Germinal center (tissue), 1 donor: ENCODE data around the gene DENND6B.
A peak's percentile ranks its signal among the peaks of the same experiment; 100 is the strongest.

Experiments
- DNase-seq: peaks from one replicate; pipeline ENCODE4 v3.0.0; 2012; ENCODE audit warnings: mixed read lengths, low spot score

The DENND6B gene

DNA sequence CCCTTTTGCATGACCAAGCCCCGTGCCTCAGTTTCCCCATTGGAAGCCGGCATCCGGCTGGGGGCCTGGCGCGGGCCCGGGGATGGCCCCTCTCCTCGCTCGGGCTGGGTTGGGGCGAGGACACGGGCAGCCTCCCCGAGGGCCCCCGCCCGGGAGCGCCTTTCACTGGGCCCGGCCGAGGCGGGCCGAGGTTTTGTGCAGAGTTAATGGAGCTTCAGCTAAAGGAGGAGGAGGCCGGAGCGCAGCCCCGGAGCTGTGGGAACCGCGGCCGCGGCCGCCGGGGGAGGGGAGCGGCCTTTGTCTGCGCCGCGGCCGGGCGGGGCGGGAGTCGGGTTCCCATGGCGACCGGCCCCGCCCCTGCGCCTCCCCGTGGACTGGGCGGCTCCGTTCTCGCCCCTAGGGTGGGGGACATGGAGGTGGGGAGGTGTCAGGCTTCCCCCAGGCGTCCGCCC, 55.3 kb downstream of the DENND6B start:
- DNase-seq: no peak

DNA sequence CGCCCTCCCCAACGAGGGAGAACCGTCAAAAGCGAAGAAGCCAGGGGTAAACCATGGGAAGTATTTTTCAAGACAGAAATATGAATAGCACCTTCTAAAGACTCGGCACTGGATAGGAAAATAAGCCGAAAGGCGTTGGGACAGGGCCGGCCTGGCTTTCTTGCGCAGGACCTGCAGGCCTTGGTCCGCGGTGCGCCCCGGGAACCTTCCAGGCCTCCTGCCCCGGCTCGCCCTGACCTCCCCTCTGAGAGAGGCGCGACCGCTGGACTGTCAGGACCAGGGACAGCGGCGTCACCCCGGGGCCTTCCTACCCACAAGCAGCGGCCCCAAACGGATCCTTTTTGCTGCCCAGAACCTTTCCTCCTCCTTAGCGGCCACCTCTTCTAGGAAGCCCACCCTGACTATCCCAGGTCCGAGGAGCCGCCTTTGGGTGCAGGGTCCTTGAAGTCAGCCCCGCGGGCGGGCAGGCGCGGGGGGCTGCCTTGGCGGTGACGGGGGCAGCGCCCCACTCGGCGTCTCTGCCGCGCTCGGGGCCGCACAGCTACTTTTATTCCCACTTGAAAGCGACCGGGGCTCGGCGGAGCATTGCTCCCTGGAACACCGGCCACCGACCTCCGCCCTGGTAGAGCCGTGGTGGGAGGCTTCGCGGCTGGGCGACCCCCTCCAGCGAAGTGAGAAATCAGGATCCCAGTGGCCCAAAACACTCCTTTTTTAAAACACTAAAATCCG, 56.0 kb downstream of the DENND6B start:
- DNase-seq: no peak

DNA sequence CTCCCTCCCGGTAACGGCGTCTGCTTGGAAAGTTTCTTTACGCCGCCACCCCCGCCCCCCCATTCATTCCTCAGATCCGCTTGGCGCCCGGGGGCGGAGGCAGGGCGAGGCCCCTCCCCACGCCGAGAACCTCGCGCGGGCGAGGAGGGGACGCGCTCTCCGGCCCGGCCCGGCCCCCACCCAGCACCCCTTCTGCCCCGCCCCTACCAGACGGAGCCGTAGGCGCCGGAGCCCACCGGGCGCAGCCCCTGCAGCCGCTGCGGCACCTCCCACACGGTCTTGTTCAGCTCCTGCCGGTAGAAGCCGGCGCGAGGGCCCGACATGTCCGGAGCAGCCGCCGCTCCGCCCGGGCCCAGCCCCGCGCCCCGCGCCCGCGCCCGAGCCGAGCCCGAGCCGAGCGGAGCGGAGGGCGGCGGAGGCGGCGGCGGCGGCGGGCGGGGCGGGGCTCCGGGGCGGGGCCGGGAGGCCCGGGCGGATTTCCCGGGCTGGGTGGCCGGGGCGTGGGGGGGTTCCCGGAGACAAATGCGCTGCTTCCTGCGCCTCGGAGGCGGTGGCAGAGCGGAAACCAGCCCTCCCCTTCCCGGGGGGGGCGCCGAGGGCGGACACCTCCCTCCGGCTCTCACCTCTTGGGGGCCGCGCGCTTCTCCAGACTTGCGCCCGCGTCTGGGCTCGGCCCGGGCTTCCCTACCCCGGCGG, 56.7 kb downstream of the DENND6B start, which contains the start of gene MAPK11:
MAPK11 (minus strand) TSS at position 411 of the 696 bp plus-strand sequence; CDS start at position 323, 88 bp downstream.
- no peak for DNase-seq

DNA sequence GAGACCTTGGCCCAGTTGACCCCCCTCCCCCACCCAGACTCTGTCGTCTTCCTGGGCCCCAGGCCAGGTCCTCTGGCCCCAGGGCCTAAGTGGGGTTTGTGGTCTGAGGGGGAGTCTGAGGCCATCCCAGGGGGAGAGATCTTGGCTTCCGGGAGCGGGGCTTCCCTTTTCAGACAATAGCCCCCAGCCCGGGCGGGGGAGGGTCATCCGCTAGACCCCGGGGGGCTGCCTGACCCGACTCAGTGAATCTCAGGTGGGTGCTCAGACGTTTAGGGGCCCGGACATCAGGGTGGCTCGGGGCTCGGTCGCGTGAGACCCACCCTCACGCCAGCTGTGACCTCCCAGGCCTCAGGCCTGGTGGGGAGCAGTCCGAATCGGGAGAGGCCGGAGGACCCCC, 57.2 kb downstream of the DENND6B start:
- DNase-seq: no peak

DNA sequence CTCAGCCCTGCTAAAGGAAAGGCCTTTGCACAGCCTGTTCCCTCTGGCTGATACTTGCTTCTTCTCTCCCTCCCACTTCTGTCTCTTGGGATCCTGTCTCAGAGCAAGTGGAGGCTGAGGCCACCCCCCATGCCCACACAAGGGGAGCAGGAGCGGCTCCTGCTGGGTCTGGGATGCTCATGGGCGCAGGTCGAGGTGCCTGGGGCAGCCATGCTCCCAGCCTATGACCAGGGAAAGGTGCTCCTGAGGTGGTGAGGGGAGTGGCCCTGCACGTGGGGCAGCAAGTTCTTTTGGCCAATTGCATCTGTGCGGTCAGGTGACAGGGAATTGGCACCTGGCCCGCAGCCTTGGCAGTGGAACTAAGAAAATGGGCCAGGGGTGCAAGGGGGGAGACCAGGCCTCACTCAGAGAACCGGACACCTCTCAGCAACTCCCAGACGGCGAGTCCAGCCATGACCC, 58.1 kb downstream of the DENND6B start:
- no peak for DNase-seq

DNA sequence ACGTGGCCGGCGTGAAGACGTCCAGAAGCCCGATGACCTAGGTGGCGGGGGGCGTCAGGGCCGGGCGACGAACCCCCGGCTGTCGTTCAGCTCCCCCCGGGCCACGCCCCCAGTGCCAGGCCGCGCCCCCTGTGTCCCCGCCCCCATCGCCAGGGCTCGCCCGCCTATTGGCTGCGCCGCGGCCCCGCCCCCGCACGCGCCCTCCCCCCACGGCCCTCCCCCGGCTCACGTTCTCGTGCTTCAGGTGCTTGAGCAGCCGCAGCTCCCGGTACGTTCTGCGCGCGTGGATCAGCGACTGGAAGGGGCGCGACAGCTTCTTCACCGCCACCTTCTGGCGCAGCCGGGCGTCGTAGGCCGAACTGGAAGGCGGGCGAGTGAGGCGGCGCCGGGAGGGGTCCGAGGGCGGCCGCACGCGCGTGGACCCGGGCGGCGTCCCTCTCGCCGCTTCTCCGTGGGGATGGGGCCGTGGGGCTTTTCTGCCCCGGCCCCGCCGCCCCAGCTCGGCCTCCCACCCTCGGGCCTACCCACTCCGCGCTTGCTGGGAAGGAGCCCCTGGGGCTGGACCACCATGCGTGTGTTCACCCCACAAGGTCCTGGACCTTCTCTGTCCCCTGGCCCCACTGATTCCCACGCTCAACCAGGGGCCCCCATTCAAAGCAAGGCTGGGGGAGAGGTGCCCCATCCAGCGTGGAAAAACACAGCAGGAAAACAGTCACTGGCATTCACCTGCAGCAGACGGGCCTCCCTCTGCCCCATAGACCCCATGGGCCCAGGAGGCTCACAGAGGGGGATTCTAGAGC, 59.0 kb downstream of the DENND6B start:
- DNase-seq: peak; percentile 81

DNA sequence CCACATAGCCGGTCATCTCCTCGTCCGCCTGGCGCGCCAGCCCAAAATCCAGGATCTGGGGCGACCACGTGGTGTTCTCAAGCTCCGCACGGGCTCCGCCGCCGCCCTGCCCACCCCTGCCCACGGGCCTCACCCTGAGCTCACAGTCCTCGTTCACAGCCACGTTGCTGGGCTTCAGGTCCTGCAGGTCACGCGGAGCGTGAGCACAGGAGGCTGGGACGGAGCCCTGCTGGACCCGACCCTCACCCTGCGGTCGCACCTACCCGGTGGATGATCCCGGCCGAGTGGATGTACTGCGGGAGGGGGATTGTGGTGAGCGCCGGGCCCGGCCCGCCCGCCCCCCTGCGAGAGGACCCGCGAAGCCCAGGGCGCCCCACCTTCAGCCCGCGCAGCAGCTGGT, 59.8 kb downstream of the DENND6B start:
- DNase-seq: no peak

DNA sequence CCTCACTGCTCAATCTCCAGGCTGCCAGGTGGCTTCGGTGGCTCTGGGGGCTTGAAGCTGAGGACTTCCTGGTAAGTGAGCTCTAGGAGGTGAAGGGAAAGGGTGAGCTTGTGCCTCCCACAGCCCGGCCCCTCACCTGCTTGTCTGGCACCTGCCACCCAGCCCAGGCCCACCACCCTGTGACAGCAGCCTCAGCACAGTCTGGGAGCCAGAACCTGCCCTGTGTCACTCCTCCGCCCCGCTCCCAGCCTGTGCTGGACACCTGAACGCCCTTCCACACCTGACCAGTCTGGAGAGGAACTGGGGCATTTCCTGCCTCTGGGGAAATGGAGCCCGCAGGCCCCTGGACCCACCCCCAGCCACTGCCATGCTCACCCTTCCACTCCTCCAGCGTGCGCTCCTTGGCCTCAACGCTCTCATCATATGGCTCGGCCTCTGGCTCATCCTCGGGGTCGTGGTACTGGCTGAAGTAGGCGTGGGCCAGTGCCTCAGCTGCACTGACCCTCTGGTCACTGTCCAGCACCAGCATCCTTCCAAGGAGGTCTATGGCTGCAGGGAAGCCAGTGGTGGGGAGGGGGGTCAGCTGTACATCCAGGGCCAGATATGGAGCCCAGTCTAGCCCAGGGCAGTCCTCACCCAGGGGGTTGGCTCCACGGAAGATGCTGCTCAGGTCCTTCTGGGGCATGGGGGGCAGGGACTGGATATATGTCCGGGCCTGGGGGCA, 61.7 kb downstream of the DENND6B start:
- no peak for DNase-seq

DNA sequence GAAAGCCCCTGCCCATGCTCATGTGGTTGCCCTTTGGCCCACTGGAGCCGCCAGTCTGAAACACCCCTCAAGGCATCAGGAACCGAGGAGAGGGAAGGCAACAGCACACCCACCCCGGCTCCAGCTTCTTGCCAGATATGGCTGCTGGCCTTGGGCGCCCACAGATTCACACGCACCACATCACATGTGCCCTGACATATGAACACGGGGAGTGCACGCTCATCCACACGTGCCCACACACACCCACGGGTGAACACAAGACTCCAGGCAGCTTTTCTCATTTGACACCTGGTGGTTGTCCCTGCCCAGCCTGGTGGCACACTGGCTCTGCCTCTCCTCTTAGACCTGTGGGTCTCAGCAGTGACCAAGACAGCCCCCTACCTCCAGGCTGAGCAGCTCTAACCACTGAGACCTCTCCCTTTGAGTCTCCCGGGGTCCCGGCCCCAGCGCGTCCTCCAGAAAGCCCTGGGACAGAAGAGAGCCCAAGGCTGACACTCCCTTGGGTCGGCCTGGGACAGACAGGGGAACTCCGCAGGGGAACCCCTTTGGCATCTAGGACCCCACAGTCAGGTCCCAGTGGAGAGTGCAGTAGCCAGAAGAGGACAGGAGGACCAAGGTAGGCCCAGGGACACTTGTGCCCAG, 62.6 kb downstream of the DENND6B start:
- no peak for DNase-seq

DNA sequence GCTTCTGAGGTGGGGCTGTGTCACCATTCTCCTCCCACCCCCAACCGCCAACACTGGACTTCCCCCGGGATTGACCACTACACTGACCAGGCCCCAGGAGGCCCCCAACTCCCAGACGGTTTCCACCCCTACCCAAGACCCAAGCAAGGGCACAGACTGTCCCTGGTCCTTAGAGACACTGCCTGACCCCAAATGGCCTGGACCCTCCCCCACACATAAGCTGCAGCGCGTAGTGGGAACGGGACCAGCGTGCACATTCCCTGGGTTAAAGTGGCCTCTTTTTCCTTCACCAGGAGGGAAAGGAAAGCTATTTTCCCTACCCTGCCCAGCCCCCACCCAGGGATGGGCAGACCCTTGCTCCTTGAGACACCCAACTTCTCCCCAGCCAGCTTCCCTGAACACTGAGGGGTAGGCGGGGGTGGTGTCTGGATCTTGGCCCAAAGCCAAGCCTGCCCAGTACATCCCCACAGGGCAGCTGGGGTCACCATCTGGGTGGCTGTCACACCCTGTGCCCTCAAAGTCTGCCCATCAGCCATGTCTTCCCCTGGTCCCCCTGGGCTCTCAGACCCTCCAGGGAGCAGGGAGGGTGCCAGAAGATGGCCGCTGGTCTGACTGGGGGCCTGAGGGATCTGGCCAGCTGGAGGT, 63.7 kb downstream of the DENND6B start:
- DNase-seq: no peak

DNA sequence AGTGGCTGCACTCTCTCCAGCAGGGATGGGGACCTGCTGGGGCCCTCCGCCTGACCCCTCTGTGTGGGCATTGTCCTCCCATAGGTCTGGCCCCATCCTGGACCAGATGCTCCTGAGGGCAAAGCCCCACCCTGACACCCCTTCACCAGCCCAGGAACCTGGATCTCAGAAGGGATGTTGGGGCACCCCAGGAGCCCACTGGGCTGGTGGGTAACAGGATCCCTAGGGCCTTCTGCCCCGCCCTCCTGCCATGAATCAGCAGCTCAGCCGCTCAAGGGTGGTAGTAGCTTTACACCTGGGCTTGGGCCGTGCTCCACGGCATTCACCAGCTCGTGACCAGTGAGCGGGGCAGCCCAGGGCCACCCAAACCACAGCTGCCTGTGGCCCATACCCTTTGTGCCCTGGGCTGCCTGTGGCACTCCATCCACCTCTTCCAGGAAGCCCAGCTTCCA, 64.3 kb downstream of the DENND6B start:
- DNase-seq: no peak

DNA sequence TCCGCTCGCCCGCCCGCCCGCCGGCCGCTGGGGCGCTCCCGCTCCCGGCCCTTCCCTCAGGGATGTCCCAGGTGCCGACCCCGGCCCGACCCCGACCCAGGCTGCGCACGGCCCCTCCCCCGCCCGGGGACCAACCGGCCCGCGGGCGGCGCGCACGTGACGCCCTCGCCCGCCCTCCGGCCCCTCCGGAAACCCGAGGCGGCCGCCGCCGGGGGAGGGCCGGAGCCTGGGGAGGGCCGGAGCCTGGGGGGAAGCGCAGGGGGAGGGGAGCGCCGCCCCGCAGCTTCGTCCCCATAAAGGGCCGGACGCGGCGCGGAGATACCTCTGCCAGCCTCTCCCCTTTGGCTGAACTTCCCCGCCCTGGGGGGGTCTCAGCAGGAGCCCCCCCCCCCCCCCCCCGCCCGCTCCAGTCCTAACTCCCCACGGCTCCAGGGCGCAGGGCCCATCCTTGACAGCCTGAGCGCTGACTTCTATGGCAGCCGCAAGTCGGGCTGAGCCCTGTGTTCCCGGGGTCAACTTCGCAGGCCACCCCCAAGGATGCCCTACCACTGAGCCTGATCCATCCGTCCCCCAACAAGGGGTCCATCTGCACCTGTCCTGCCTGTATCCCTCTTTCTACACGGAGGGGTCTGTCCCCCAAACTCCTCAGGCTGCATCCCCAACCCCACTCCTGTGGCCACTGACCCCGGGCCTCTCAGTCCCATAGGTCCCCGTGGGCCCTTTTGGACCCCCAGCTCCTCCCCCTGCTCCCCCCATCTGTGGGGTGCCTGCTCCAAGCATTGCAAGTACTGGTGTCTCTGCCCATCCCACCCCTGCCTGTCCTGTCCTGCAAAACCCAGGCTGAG, 65.0 kb downstream of the DENND6B start, which contains the start of gene MAPK12:
MAPK12 (minus strand) TSS at position 69 of the 845 bp plus-strand sequence. CDS start 174 bp downstream, outside the sequence.
- DNase-seq: no peak

DNA sequence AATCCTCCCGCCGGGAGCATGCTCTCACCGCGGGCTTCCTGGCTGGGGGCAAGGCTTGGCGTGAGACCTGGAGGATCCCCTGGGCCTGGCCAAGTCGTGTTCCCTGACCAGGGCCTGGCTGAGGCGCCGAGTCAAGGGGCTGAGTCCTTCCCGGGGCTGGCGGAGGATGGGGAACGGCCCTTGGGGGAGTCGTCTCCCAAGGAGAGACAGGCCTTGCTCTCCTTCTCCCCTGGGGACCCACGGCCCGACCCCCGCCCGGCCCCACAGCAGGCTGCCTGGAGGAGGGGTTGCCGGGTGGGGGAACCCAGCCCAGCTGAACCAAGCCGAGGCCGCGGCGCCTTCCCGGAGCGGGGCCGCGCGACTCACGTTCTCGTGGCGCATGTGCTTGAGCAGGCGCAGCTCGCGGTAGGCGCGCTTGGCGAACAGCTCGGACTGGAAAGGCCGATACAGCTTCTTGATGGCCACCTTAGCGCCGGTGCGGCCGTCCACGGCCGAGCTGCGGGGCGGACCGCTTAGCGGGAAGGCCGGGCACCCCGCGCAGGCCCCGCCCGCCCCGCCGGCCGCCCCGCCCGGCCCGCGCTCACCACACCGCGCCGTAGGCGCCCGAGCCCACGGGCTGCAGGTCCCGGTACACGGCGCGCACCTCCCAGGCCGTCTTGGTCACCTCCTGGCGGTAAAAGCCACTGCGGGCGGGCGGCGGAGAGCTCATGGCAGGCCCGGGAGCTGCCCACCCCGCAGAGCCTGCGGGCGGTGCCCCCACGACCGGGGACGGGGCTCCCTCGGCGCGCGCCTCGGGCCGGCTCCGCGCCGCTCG, 65.8 kb downstream of the DENND6B start:
- DNase-seq: no peak

DNA sequence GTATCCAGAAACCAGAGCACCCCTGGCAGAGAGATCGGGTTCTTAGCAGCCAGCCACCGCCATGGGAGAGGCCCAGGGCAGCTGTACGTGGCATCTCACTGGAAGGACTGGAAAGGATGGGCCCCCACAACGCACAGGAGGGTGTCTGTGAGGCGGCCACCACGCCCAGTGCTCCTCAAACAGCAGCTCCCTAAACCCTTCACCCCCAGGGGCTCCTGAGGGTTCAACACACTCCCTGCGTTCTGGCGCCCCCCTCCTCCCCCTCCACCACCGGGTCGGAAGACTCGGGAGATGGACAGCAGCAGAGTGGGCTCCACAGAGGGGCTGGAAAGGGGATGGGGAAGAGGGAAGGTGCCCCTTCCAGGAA, 66.4 kb downstream of the DENND6B start:
- DNase-seq: no peak

DNA sequence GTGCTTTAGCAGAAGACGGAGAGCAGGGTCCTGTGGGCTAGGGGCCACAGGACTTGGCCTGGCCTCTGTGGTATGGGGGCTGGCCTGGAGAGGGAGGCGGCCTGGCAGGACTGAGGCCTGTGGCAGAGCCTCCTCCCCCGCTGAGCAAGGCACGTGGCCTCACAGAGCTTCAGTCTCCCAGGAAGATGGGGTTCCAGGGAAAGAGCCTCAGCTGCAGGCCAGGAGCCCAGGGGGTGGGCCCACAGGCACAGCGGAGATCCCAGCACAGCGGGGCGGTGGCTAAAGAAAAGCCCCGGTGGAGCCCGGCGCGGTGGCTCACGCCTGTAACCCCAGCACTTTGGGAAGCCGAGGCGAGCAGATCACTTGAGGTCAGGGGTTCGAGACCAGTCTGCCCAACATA, 67.5 kb downstream of the DENND6B start:
- DNase-seq: no peak
